Skeletal muscle tissue (tissue), 4 donors: ENCODE data around the gene UBASH3B. TPM values are rescaled to one million over a fixed set of nuclear protein-coding genes. Genes with fewer than 3 reads are reported as not detected.

Experiments used
- H3K27ac ChIP-seq: one replicate; pipeline ENCODE4 v1.7.0; 2013; ENCODE audit warnings: mild to moderate bottlenecking, low read depth, low read length, inconsistent platforms
- H3K27me3 ChIP-seq, 3 donors: one replicate each; pipeline ENCODE4 v1.7.0; 2013; ENCODE audit warnings: low read length in 3 of 3; ENCODE audit not compliant: control insufficient read depth in 3 of 3, insufficient read depth in 3 of 3
- H3K36me3 ChIP-seq, 3 donors: one replicate each; pipeline ENCODE4 v1.7.0; 2013; ENCODE audit warnings: low read length in 3 of 3; ENCODE audit not compliant: control insufficient read depth in 3 of 3, insufficient read depth in 3 of 3
- H3K4me1 ChIP-seq, 3 donors: one replicate each; pipeline ENCODE4 v1.7.0; 2013; ENCODE audit warnings: low read length in 3 of 3, mild to moderate bottlenecking in 3 of 3; ENCODE audit not compliant: control insufficient read depth in 3 of 3, insufficient read depth in 3 of 3
- H3K4me3 ChIP-seq, 3 donors: one replicate each; pipeline ENCODE4 v1.7.0; 2013; ENCODE audit warnings: low read length in 3 of 3
- H3K9ac ChIP-seq, 3 donors: one replicate each; pipeline ENCODE4 v1.7.0; 2013; ENCODE audit warnings: low read length in 3 of 3, mild to moderate bottlenecking in 3 of 3, moderate library complexity in 2 of 3, low read depth in 1 of 3
- H3K9me3 ChIP-seq, 3 donors: one replicate each; pipeline ENCODE4 v1.7.0; 2013; ENCODE audit warnings: low read length in 3 of 3; ENCODE audit not compliant: control insufficient read depth in 3 of 3
- total RNA-seq: library from RNA; depleted of rRNA; stranded (reverse); fragments of >200 nt; gene quantifications from one replicate; pipeline ENCODE4 v1.2.3, GENCODE V29; 2014
- donor health status: Osteomylitis.

UBASH3B gene
- total RNA-seq, 1 donor from 2014 or later: 4.2 TPM

DNA sequence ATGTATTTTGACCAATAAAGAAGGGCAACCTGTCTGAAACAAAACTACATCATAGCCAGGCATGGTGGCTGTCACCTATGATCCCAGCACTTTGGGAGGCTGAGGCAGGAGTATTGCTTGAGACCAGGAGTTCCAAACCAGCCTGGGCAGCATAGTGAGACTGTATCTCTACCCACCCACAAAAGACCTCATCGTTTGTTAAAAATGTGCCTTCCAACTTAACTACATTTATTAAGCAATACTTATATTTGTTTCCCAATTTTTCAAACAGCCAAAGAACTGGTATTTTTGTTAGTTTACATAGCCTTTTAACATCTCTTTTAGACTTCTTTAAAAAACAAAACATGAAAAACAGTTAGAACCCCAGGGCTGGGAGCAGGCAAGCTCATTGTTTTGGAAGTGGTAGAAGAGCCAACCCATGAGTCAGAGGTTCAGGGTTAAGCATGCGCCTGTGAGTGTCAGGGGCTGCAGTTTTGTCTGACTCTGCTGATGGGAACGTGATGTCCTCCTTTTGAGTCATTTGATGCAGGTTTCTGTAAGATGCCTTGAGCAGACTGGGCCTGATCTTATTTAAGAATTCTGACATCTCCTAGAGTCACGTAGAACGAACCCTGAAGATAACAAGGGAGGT, 128.9 kb downstream of the UBASH3B start:
- no peaks in the 10 kb centered on the region for H3K9me3 ChIP-seq
- H3K36me3 ChIP-seq: peaks cover 0 to 4% (median 0%) of the 10 kb centered on the region in 3 donors
- no peaks in the 10 kb centered on the region for H3K27me3 ChIP-seq
- H3K4me1 ChIP-seq: peaks cover 12 to 19% (median 18%) of the 10 kb centered on the region in 3 donors
- peak overlapping the region in 1 of 3 donors; percentile 5 for H3K9ac ChIP-seq
- H3K27ac ChIP-seq: peak overlapping the region; percentile 54
- H3K4me3 ChIP-seq: no peak overlapping the region

DNA sequence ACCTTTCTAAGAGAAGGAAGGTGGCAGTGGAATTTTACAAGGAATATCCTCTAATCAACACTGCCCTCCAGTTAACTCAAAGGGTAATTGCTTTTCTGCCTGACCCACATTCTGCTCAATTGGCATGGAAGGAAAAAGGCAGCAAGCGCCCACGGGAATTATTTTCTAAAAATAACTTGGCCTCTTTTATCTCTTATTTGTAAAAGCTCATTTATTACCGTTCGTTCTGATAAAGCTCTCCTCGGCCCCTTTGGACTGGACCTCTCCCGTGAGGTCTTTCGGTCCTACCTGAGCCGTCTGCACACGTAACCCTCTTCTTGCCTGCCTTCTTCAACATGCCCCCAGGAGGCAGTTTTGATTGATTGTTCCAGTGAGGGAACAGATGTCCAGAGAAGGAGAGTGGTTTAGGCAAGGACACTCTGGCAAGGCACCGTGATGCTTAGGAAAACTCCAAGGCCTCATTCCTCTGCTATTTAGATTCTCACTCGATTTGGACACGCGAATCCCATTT, 129.6 kb downstream of the UBASH3B start:
- Histone ChIP-seq H3K4me3 (peak overlapping the region in 2 of 3 donors; percentile 11 to 25), H3K27me3 (no peaks in the 10 kb centered on the region), H3K36me3 (peaks cover 0 to 4% (median 0%) of the 10 kb centered on the region in 3 donors), H3K4me1 (peaks cover 12 to 19% (median 18%) of the 10 kb centered on the region in 3 donors), H3K27ac (peak overlapping the region; percentile 54), H3K9ac (peak overlapping the region in 1 of 3 donors; percentile 5), H3K9me3 (no peaks in the 10 kb centered on the region)

DNA sequence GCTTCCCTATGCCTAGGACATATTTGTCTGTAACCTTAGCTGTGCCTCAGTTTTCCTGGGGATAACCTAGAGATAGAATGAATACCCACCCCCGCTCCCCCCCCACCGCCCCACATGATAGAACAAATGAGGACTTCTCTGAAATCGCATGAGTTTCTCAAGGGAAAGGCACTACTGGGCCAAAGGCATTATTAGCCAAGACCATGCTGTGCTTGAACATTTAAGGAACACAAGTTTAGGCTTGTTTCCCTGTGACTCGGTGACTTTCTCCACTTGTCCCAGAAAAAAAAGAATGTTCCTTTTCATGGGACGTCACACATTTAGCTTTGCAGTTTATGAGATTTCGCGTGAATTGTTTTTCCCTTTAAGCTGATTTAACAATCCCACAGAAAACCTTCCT, 131.4 kb downstream of the UBASH3B start:
- no peaks in the 10 kb centered on the region for H3K9me3 ChIP-seq

DNA sequence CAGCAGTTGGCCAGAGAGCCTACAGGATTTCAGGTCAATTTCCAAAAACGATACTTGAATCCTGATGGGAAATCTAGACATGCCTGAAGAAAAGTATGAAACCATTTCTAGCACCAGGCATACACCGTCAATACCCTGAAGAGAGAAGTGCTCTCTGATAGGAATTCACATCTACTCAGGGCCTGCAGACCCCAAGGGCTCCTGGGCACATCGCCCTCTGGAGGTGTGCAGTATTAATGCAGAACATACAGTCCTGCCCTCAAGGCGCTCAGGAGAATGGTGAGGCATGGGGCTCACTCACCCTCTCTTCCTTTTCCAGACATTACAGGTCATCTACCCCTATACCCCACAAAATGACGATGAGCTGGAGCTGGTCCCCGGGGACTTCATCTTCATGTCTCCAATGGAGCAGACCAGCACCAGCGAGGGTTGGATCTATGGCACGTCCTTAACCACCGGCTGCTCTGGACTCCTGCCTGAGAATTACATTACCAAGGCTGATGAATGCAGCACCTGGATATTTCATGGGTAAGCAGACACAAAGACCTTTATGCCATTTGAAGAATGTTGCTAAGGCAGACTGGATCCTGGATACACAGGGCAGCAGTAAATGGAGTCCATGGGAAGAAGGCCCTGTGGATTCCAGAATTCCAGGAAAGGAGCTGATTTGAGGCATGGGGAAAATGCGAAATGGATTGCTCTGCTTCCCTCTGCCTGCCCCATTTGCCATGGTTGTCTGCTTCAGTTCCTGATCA, 133.4 kb downstream of the UBASH3B start:
- Histone ChIP-seq H3K4me3 (no peak overlapping the region), H3K4me1 (peaks cover 7 to 13% (median 9%) of the 10 kb centered on the region in 3 donors), H3K27me3 (no peaks in the 10 kb centered on the region), H3K36me3 (no peaks in the 10 kb centered on the region), H3K27ac (no peak overlapping the region), H3K9ac (no peak overlapping the region), H3K9me3 (no peaks in the 10 kb centered on the region)

More for the DNA sequence above, 131.4 kb downstream of the UBASH3B start:
- peaks cover 0 to 4% (median 0%) of the 10 kb centered on the region in 3 donors for H3K36me3 ChIP-seq
- H3K4me1 ChIP-seq: peaks cover 7 to 13% (median 9%) of the 10 kb centered on the region in 3 donors
- no peaks in the 10 kb centered on the region for H3K27me3 ChIP-seq
- H3K4me3 ChIP-seq: no peak overlapping the region
- H3K27ac ChIP-seq: no peak overlapping the region
- no peak overlapping the region for H3K9ac ChIP-seq

DNA sequence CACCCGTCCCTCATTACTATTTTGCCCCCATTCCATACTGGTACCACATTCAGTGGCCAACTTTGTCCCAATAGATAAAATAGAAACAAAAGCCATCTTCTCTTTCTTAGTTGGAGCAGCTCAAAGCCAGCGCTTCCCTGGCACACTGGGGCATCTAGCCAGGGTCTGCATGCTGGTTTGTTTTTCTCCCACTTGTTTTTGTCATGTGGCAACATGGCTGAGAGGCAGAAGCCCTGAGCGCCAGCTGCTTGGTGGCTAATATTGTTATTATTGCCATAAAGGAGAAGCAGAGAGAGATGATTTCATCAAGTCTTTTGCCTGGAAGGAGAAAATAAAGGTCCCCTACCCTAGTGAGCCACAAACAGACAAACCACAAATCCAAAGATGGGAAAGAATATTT, 134.4 kb downstream of the UBASH3B start:
- Histone ChIP-seq H3K9ac (no peak overlapping the region), H3K36me3 (no peaks in the 10 kb centered on the region), H3K4me1 (peaks cover 2 to 7% (median 6%) of the 10 kb centered on the region in 3 donors), H3K27ac (no peak overlapping the region), H3K4me3 (no peak overlapping the region), H3K27me3 (no peaks in the 10 kb centered on the region), H3K9me3 (no peaks in the 10 kb centered on the region)

DNA sequence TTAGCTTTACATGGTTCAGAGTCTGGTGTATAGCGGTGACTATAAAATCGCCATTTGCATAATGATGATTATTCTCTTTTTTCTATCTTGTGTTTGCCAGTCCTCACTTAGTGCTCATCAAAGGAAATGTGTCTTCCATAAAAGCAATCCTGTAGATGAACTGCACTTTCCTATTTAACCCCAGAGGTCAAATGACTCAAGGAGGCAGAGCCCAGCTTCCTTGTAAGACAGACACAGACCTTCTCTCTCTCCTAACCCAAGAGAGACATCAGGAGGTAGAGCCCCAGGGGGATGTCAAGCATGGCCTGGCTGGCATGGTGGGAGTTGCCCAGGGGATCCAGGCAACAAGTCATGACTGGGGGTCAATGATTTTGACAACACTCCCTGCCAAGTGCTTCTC, 135.9 kb downstream of the UBASH3B start:
- peak overlapping the region in 1 of 3 donors; percentile 8 for H3K9ac ChIP-seq
- no peaks in the 10 kb centered on the region for H3K36me3 ChIP-seq
- H3K27ac ChIP-seq: no peak overlapping the region
- H3K4me3 ChIP-seq: no peak overlapping the region
- no peaks in the 10 kb centered on the region for H3K4me1 ChIP-seq
- no peaks in the 10 kb centered on the region for H3K27me3 ChIP-seq
- H3K9me3 ChIP-seq: no peaks in the 10 kb centered on the region

DNA sequence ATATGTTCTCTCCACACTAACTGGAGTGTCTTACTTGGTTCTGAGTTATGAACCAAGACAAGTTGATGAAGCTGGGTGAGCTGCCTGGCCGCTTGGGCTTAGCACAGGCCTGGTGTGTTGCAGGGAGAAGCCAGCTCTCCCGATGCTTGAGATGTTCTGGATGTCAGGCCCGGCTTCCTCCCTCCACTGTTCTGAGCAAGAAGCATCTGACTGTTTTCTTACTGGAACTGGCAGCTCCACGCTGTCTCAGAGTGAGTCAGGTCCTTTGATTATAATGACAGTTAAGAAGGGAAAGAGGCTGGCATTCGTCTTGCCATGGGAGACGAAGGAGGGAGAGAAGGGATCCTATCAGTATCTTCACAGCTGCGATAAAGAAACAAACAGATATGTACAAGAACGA, 136.3 kb downstream of the UBASH3B start:
- Histone ChIP-seq H3K4me3 (no peak overlapping the region), H3K4me1 (no peaks in the 10 kb centered on the region), H3K27me3 (no peaks in the 10 kb centered on the region), H3K36me3 (peaks cover 0 to 2% (median 0%) of the 10 kb centered on the region in 3 donors), H3K9ac (peak overlapping the region in 1 of 3 donors; percentile 8), H3K9me3 (no peaks in the 10 kb centered on the region), H3K27ac (no peak overlapping the region)

DNA sequence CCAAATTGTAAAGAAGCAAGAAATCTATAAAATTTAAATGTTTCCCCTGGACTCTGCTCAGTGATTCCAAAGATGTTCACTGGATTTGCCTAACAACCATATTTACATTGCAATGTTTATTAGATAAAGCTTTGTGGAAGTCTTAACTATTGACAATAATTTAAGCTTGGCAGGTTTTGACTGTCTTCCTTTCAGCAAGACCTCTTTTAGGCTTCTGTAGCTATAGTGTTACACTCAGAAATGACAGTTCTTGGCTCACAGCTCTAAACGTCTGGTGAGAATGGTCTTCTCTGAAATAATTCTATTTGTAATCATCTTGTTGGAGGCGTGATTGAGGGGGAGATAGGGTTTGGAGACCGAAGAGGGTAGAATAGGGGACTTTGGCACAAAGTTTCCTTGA, 138.0 kb downstream of the UBASH3B start:
- peaks cover 0 to 6% (median 0%) of the 10 kb centered on the region in 3 donors for H3K36me3 ChIP-seq

DNA sequence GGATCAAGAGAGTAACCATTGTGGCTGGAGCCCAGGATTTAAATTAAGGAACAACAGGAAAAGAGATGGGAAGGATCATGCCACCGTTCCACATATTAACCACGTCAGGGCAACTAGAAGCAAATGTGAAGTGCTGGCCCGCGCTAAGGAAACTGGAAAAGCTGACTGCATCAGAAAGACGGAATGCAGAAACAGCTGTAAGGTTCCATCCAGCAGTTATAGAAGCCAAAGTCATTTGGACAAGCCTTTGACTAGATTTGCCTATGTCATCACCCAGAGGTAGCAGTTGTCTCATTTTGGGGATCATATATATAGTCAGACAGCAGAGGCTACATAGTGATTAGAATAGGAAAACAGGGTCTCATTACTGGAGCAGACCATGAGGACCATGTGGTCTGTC, 139.8 kb downstream of the UBASH3B start:
- no peak overlapping the region for H3K9ac ChIP-seq
- peaks cover 2 to 4% (median 3%) of the 10 kb centered on the region in 3 donors for H3K4me1 ChIP-seq
- H3K4me3 ChIP-seq: no peak overlapping the region
- no peak overlapping the region for H3K27ac ChIP-seq
- H3K27me3 ChIP-seq: no peaks in the 10 kb centered on the region
- no peaks in the 10 kb centered on the region for H3K9me3 ChIP-seq
- peaks cover 0 to 6% (median 0%) of the 10 kb centered on the region in 3 donors for H3K36me3 ChIP-seq

More for the DNA sequence above, 138.0 kb downstream of the UBASH3B start:
- Histone ChIP-seq H3K9me3 (no peaks in the 10 kb centered on the region), H3K27ac (no peak overlapping the region), H3K4me1 (no peaks in the 10 kb centered on the region), H3K27me3 (no peaks in the 10 kb centered on the region), H3K9ac (no peak overlapping the region), H3K4me3 (no peak overlapping the region)
